ENCODE measurements around the gene PCDH9.

PCDH9 gene

DNA sequence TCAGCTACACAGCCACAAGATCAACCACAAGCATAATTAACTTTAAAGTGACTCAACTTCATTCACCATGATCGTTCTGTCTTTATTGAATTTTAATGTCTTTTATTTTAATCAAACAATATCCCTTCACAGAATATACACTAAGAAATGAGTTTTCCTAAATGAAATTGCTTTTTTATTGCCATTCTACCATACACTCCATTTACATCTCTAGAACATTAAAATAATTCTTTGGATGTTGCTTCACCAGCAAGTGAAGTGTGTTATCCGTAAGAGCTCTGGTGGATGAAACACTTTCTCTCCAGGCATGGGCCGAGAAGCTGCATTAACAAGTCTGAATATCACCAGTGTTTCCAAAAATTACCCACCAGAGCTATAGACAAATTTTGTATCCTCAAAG, 789.2 kb downstream of the PCDH9 start:
- no peak overlapping the region for H2AK5ac ChIP-seq (ENCODE audit: low read length)
- H2BK15ac ChIP-seq (replicated peaks; ENCODE audit: low read depth) = no peak overlapping the region
- no peak overlapping the region for H2BK5ac ChIP-seq (ENCODE audit: low read length)
- no peak overlapping the region for H3K23ac ChIP-seq (ENCODE audit: low read length)
- no peaks in the 10 kb centered on the region for H3K79me1 ChIP-seq (ENCODE audit: low read length)
- H3K27ac ChIP-seq (ENCODE audit: low read depth, low read length) = no peak overlapping the region
- no peak overlapping the region for H3K18ac ChIP-seq (ENCODE audit: low read length)
- no peak overlapping the region for H3K9ac ChIP-seq (ENCODE audit: low read length)
- H4K8ac ChIP-seq (ENCODE audit: low read depth, low read length) = no peak overlapping the region
- H3K4me3 ChIP-seq (ENCODE audit: low read length) = no peak overlapping the region
- H2BK120ac ChIP-seq (ENCODE audit: low read depth, low read length) = no peak overlapping the region
- no peaks in the 10 kb centered on the region for H3K27me3 ChIP-seq (ENCODE audit: insufficient read depth, low read length, poor library complexity)
- H3K4me1 ChIP-seq (ENCODE audit: control insufficient read depth, low read depth, low read length) = no peaks in the 10 kb centered on the region
- no peaks in the 10 kb centered on the region for H3K79me2 ChIP-seq (ENCODE audit: control insufficient read depth, insufficient read depth, low read length)
- H3K4ac ChIP-seq (ENCODE audit: low read depth, low read length) = no peak overlapping the region
- no peaks in the 10 kb centered on the region for H3K36me3 ChIP-seq (ENCODE audit: control insufficient read depth, insufficient read depth, low read length)
- DNase-seq = no peak
- WGBS (ENCODE audit: extremely low coverage, insufficient coverage, low lambda C conversion rate) = no CpG with 5 or more reads among the region's 3 CpGs
- no peak overlapping the region for H3K56ac ChIP-seq (ENCODE audit: low read length)
- no peak overlapping the region for H4K5ac ChIP-seq (ENCODE audit: low read length)
- H3K4me2 ChIP-seq (ENCODE audit: low read length) = no peak overlapping the region

DNA sequence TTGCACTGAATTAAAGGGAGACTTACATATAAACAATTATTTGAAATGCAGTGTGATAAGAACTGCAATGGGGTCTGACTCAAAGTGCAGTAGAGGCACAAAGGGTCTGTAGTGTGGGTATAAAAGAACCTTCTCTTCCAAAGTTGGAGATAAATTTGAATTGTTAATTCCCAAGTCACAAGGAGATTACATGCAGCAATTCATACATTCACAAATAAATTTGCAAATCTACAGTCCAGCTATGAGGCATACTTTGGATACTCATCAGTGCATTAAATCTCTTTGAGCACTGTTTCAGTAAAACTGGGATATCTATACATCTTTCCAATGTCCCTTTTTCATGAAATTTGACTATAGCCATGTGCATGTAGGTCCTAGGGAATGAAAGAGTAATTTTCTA, 799.4 kb downstream of the PCDH9 start:
- H2AK5ac ChIP-seq (ENCODE audit: low read length) = no peak overlapping the region

DNA sequence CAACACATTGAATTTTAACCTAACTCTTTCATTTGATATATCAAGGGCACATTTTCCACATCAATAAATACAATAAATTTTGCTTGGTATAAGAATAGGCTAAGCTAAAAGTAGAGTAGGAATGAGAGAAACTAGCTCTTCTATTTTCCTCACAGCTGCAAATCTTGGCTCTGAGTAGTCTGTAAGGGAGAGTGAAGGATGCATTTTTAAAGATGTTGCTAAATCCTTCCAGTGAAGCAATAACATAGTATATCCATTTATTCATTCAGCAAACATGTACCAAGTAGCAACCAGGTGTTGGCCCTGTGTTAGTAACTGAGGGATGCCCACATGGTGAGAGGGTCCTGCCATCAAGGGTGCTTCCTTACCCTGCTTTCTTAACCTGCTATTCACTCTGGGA, 799.9 kb downstream of the PCDH9 start:
- Histone ChIP-seq H2BK5ac (ENCODE audit: low read length) (no peak overlapping the region), H3K4me3 (ENCODE audit: low read length) (no peak overlapping the region), H3K4ac (ENCODE audit: low read depth, low read length) (no peak overlapping the region), H3K23ac (ENCODE audit: low read length) (no peak overlapping the region), H3K56ac (ENCODE audit: low read length) (no peak overlapping the region), H2BK120ac (ENCODE audit: low read depth, low read length) (no peak overlapping the region), H3K36me3 (ENCODE audit: control insufficient read depth, insufficient read depth, low read length) (no peaks in the 10 kb centered on the region), H2AK5ac (ENCODE audit: low read length) (no peak overlapping the region), H4K5ac (ENCODE audit: low read length) (no peak overlapping the region), H2BK15ac (replicated peaks; ENCODE audit: low read depth) (no peak overlapping the region), H3K27me3 (ENCODE audit: insufficient read depth, low read length, poor library complexity) (no peaks in the 10 kb centered on the region), H4K8ac (ENCODE audit: low read depth, low read length) (no peak overlapping the region), H3K79me2 (ENCODE audit: control insufficient read depth, insufficient read depth, low read length) (no peaks in the 10 kb centered on the region), H3K27ac (ENCODE audit: low read depth, low read length) (no peak overlapping the region), H3K4me1 (ENCODE audit: control insufficient read depth, low read depth, low read length) (no peaks in the 10 kb centered on the region), H3K9ac (ENCODE audit: low read length) (no peak overlapping the region), H3K79me1 (ENCODE audit: low read length) (no peaks in the 10 kb centered on the region), H3K4me2 (ENCODE audit: low read length) (no peak overlapping the region), H3K18ac (ENCODE audit: low read length) (no peak overlapping the region)
- no peak for DNase-seq

More for the DNA sequence above, 799.4 kb downstream of the PCDH9 start:
- Histone ChIP-seq H3K4me1 (ENCODE audit: control insufficient read depth, low read depth, low read length) (no peaks in the 10 kb centered on the region), H2BK5ac (ENCODE audit: low read length) (no peak overlapping the region), H3K27ac (ENCODE audit: low read depth, low read length) (no peak overlapping the region), H3K79me1 (ENCODE audit: low read length) (no peaks in the 10 kb centered on the region), H3K18ac (ENCODE audit: low read length) (no peak overlapping the region), H2BK15ac (replicated peaks; ENCODE audit: low read depth) (no peak overlapping the region), H4K8ac (ENCODE audit: low read depth, low read length) (no peak overlapping the region), H3K36me3 (ENCODE audit: control insufficient read depth, insufficient read depth, low read length) (no peaks in the 10 kb centered on the region), H3K27me3 (ENCODE audit: insufficient read depth, low read length, poor library complexity) (no peaks in the 10 kb centered on the region), H3K4me3 (ENCODE audit: low read length) (no peak overlapping the region), H3K79me2 (ENCODE audit: control insufficient read depth, insufficient read depth, low read length) (no peaks in the 10 kb centered on the region), H4K5ac (ENCODE audit: low read length) (no peak overlapping the region), H3K4me2 (ENCODE audit: low read length) (no peak overlapping the region), H3K4ac (ENCODE audit: low read depth, low read length) (no peak overlapping the region), H3K23ac (ENCODE audit: low read length) (no peak overlapping the region), H3K9ac (ENCODE audit: low read length) (no peak overlapping the region), H2BK120ac (ENCODE audit: low read depth, low read length) (no peak overlapping the region), H3K56ac (ENCODE audit: low read length) (no peak overlapping the region)
- no peak for DNase-seq

DNA sequence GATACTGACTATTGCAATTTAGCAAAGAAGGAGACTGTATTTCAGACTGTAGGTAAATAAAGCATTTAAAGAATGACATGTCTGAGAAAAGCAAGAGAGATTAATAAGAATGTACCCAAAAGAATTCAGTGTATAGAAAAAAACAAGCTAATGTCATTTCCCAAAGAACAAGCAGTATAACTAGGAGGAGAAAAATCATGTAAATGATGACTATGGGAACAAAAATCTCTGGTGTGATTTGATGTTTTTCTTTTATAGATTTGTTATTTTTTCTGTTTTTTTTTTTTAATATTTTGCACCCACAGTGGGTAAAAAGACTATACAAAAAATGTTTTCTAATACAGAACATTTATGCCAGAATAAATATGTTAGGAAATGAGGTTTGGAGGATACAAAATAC, 801.0 kb downstream of the PCDH9 start:
- no peak overlapping the region for H3K56ac ChIP-seq (ENCODE audit: low read length)
- no peak for DNase-seq
- H3K4me3 ChIP-seq (ENCODE audit: low read length) = no peak overlapping the region
- no peak overlapping the region for H2BK5ac ChIP-seq (ENCODE audit: low read length)
- H2BK15ac ChIP-seq (replicated peaks; ENCODE audit: low read depth) = no peak overlapping the region
- H3K23ac ChIP-seq (ENCODE audit: low read length) = no peak overlapping the region
- H3K18ac ChIP-seq (ENCODE audit: low read length) = no peak overlapping the region
- H3K4me2 ChIP-seq (ENCODE audit: low read length) = no peak overlapping the region
- H3K79me2 ChIP-seq (ENCODE audit: control insufficient read depth, insufficient read depth, low read length) = no peaks in the 10 kb centered on the region
- H3K9ac ChIP-seq (ENCODE audit: low read length) = no peak overlapping the region
- no peaks in the 10 kb centered on the region for H3K79me1 ChIP-seq (ENCODE audit: low read length)
- H3K36me3 ChIP-seq (ENCODE audit: control insufficient read depth, insufficient read depth, low read length) = no peaks in the 10 kb centered on the region
- H2AK5ac ChIP-seq (ENCODE audit: low read length) = no peak overlapping the region
- no peak overlapping the region for H3K4ac ChIP-seq (ENCODE audit: low read depth, low read length)
- no peaks in the 10 kb centered on the region for H3K27me3 ChIP-seq (ENCODE audit: insufficient read depth, low read length, poor library complexity)
- no peak overlapping the region for H4K5ac ChIP-seq (ENCODE audit: low read length)
- no peak overlapping the region for H3K27ac ChIP-seq (ENCODE audit: low read depth, low read length)
- no peak overlapping the region for H4K8ac ChIP-seq (ENCODE audit: low read depth, low read length)
- no peak overlapping the region for H2BK120ac ChIP-seq (ENCODE audit: low read depth, low read length)
- no peaks in the 10 kb centered on the region for H3K4me1 ChIP-seq (ENCODE audit: control insufficient read depth, low read depth, low read length)

DNA sequence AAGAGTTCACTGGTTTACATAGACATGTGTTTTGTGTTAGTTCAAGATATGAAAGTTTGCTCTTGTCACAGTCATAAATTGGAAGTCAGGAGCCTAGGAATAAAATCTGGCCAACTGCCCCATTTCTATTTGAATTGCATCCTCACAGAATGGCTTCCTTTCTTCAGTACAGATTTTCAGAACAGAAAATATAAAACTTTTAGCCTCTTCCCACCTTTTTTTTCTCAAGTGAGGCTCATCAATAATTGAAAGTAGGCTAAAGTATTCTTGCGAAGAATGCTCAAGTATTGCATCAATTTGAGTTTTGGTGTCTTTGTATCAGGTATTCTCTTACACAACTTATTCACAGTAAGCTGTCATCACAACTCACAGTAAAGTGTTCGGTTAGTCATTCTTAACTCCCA, 802.7 kb downstream of the PCDH9 start:
- H3K9ac ChIP-seq (ENCODE audit: low read length) = no peak overlapping the region
- H3K4me2 ChIP-seq (ENCODE audit: low read length) = no peak overlapping the region
- H3K27ac ChIP-seq (ENCODE audit: low read depth, low read length) = no peak overlapping the region
- H3K56ac ChIP-seq (ENCODE audit: low read length) = no peak overlapping the region
- no peak overlapping the region for H3K23ac ChIP-seq (ENCODE audit: low read length)
- no peak overlapping the region for H2BK120ac ChIP-seq (ENCODE audit: low read depth, low read length)
- DNase-seq = no peak
- WGBS (ENCODE audit: extremely low coverage, insufficient coverage, low lambda C conversion rate) = no CpG with 5 or more reads among the region's 2 CpGs
- no peaks in the 10 kb centered on the region for H3K4me1 ChIP-seq (ENCODE audit: control insufficient read depth, low read depth, low read length)
- H3K79me1 ChIP-seq (ENCODE audit: low read length) = no peaks in the 10 kb centered on the region
- no peaks in the 10 kb centered on the region for H3K79me2 ChIP-seq (ENCODE audit: control insufficient read depth, insufficient read depth, low read length)
- H2BK15ac ChIP-seq (replicated peaks; ENCODE audit: low read depth) = no peak overlapping the region
- no peak overlapping the region for H3K4ac ChIP-seq (ENCODE audit: low read depth, low read length)
- H3K4me3 ChIP-seq (ENCODE audit: low read length) = no peak overlapping the region
- H4K5ac ChIP-seq (ENCODE audit: low read length) = no peak overlapping the region
- H4K8ac ChIP-seq (ENCODE audit: low read depth, low read length) = no peak overlapping the region
- no peak overlapping the region for H3K18ac ChIP-seq (ENCODE audit: low read length)
- H3K36me3 ChIP-seq (ENCODE audit: control insufficient read depth, insufficient read depth, low read length) = no peaks in the 10 kb centered on the region
- no peak overlapping the region for H2AK5ac ChIP-seq (ENCODE audit: low read length)
- no peaks in the 10 kb centered on the region for H3K27me3 ChIP-seq (ENCODE audit: insufficient read depth, low read length, poor library complexity)
- H2BK5ac ChIP-seq (ENCODE audit: low read length) = no peak overlapping the region

DNA sequence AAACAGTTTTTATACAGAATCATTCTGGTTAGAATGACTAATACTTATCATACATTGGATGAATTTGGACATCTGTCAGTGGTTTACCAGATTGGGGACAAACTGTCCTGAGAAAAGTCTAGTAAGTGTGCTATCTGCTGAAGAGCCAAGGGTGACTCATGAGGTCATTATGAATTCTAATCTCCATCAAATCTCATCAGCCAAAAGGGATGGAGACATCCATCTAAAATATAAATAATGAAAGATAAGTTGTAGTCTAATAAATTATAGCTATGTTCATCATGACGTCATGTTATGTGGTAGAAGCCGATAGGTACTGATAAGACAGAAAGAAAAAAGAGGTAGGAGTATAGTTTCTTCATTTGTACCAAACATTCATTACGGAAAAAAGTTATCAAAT, 804.4 kb downstream of the PCDH9 start:
- no peak overlapping the region for H3K27ac ChIP-seq (ENCODE audit: low read depth, low read length)
- H3K27me3 ChIP-seq (ENCODE audit: insufficient read depth, low read length, poor library complexity) = no peaks in the 10 kb centered on the region
- H3K4ac ChIP-seq (ENCODE audit: low read depth, low read length) = no peak overlapping the region
- no peak overlapping the region for H3K18ac ChIP-seq (ENCODE audit: low read length)
- no peak overlapping the region for H3K9ac ChIP-seq (ENCODE audit: low read length)
- no peak overlapping the region for H3K56ac ChIP-seq (ENCODE audit: low read length)
- no peak overlapping the region for H3K4me3 ChIP-seq (ENCODE audit: low read length)
- no CpG with 5 or more reads among the region's 3 CpGs for WGBS (ENCODE audit: extremely low coverage, insufficient coverage, low lambda C conversion rate)
- no peak overlapping the region for H4K5ac ChIP-seq (ENCODE audit: low read length)
- H3K79me2 ChIP-seq (ENCODE audit: control insufficient read depth, insufficient read depth, low read length) = no peaks in the 10 kb centered on the region
- H2BK15ac ChIP-seq (replicated peaks; ENCODE audit: low read depth) = no peak overlapping the region
- H2BK5ac ChIP-seq (ENCODE audit: low read length) = no peak overlapping the region
- no peak overlapping the region for H2AK5ac ChIP-seq (ENCODE audit: low read length)
- DNase-seq = no peak
- no peak overlapping the region for H3K23ac ChIP-seq (ENCODE audit: low read length)
- H4K8ac ChIP-seq (ENCODE audit: low read depth, low read length) = no peak overlapping the region
- H3K79me1 ChIP-seq (ENCODE audit: low read length) = no peaks in the 10 kb centered on the region
- H3K36me3 ChIP-seq (ENCODE audit: control insufficient read depth, insufficient read depth, low read length) = no peaks in the 10 kb centered on the region
- H3K4me2 ChIP-seq (ENCODE audit: low read length) = no peak overlapping the region
- no peaks in the 10 kb centered on the region for H3K4me1 ChIP-seq (ENCODE audit: control insufficient read depth, low read depth, low read length)
- H2BK120ac ChIP-seq (ENCODE audit: low read depth, low read length) = no peak overlapping the region
